DND-41 (cell line): Measurements from ENCODE around the gene FGF8.

Source experiments
- ATAC-seq: fragments of 200-7000 bp; cut with Tn5 transposase; 3 replicates; pipeline ENCODE4 v1.9.1; 2021; ENCODE audit warnings: low read depth; ENCODE audit not compliant: insufficient read depth
- DNase-seq: peaks from one replicate; pipeline ENCODE4 v3.0.0-alpha.2; 2020
- H2AFZ ChIP-seq: 2 replicates; pipeline ENCODE4 v1.6.0; 2012; ENCODE audit warnings: low read depth, low read length
- H3K27ac ChIP-seq: 2 replicates; pipeline ENCODE4 v1.5.1; 2012; ENCODE audit warnings: low read length, inconsistent platforms
- H3K27me3 ChIP-seq: fragments of 200-600 bp; sonication (generic); 2 replicates; pipeline ENCODE4 v1.6.0; 2012; ENCODE audit warnings: low read length, mild to moderate bottlenecking, inconsistent platforms; ENCODE audit not compliant: insufficient read depth, poor library complexity
- H3K36me3 ChIP-seq: 2 replicates; pipeline ENCODE4 v1.5.1; 2012; ENCODE audit warnings: low read length, inconsistent platforms; ENCODE audit not compliant: insufficient read depth
- H3K4me1 ChIP-seq: 2 replicates; pipeline ENCODE4 v1.5.1; 2012; ENCODE audit warnings: mild to moderate bottlenecking, low read length; ENCODE audit not compliant: insufficient read depth
- H3K4me2 ChIP-seq: 2 replicates; pipeline ENCODE4 v1.6.0; 2012; ENCODE audit warnings: mild to moderate bottlenecking, moderate library complexity, low read length, inconsistent platforms; ENCODE audit not compliant: insufficient read depth
- H3K4me3 ChIP-seq, 2 experiments: fragments of 200-600 bp in 1 of 2; shearing (Covaris generic) in 1 of 2; 2 replicates each; pipeline ENCODE4 v1.5.1; 2012 to 2016; ENCODE audit warnings: inconsistent platforms in 2 of 2, low read length in 2 of 2, mild to moderate bottlenecking in 2 of 2, low read depth in 1 of 2, moderate library complexity in 1 of 2
- H3K79me2 ChIP-seq: 2 replicates; pipeline ENCODE4 v1.6.0; 2012; ENCODE audit warnings: low read length, inconsistent platforms; ENCODE audit not compliant: insufficient read depth
- H3K9ac ChIP-seq: 2 replicates; pipeline ENCODE4 v1.6.0; 2012; ENCODE audit warnings: low read depth, mild to moderate bottlenecking, inconsistent platforms, low read length, moderate library complexity
- H3K9me3 ChIP-seq: 2 replicates; pipeline ENCODE4 v1.5.1; 2012; ENCODE audit warnings: low read length, moderate library complexity, mild to moderate bottlenecking, inconsistent platforms; ENCODE audit not compliant: insufficient read depth, severe bottlenecking
- H4K20me1 ChIP-seq: 2 replicates; pipeline ENCODE4 v1.6.0; 2012; ENCODE audit warnings: low read length; ENCODE audit not compliant: insufficient read depth
- CTCF ChIP-seq: IDR thresholded peaks from 2 replicates; pipeline ENCODE4 v1.5.1; 2012; ENCODE audit warnings: borderline replicate concordance, low read length, moderate library complexity, mild to moderate bottlenecking; ENCODE audit not compliant: poor library complexity, severe bottlenecking; ENCODE audit errors: extremely low read depth
- EZH2 ChIP-seq: IDR thresholded peaks from 3 replicates; pipeline ENCODE4 v1.6.1; 2012; ENCODE audit warnings: borderline replicate concordance, low read depth, mild to moderate bottlenecking, moderate library complexity, low read length, inconsistent platforms; ENCODE audit not compliant: severe bottlenecking

The FGF8 gene

GRCh38 chr10:101779544-101780186 is 3.8 kb upstream of the FGF8 start:
- DNase-seq, result no peak
- Histone ChIP-seq H4K20me1 (no peaks in the 10 kb centered on the region; the same call in 1 of the 2 replicates), H2AFZ (no peak overlapping the region), H3K79me2 (peaks cover 17% of the 10 kb centered on the region), H3K27ac (no peak overlapping the region), H3K36me3 (peaks cover 20% of the 10 kb centered on the region), H3K9ac (no peak overlapping the region), H3K4me1 (peaks cover 36% of the 10 kb centered on the region), H3K27me3 (no peaks in the 10 kb centered on the region), H3K9me3 (no peaks in the 10 kb centered on the region), H3K4me2 (no peak overlapping the region), H3K4me3 (no peak overlapping the region)
- TF ChIP-seq EZH2 (no peak), CTCF (peak; percentile 20)
- no peak for ATAC-seq

- no peak for DNase-seq
- Histone ChIP-seq H3K27me3 (no peaks in the 10 kb centered on the region), H4K20me1 (no peaks in the 10 kb centered on the region; the same call in 1 of the 2 replicates)
These were observed 3.0 kb upstream of the FGF8 start for GRCh38 chr10:101778781-101779543.

GRCh38 chr10:101778151-101778780 is 2.4 kb upstream of the FGF8 start:
- no peak for ATAC-seq
- H2AFZ ChIP-seq, result no peak overlapping the region
- H3K36me3 ChIP-seq, result peaks cover 19% of the 10 kb centered on the region
- TF ChIP-seq EZH2 (no peak), CTCF (no peak)
- no peak for DNase-seq
- H3K27ac ChIP-seq, result no peak overlapping the region
- no peaks in the 10 kb centered on the region for H3K27me3 ChIP-seq
- no peak overlapping the region for H3K4me3 ChIP-seq
- no peak overlapping the region for H3K9ac ChIP-seq
- H3K9me3 ChIP-seq, result no peaks in the 10 kb centered on the region
- H3K4me1 ChIP-seq, result peaks cover 23% of the 10 kb centered on the region
- peaks cover 17% of the 10 kb centered on the region for H3K79me2 ChIP-seq
- H3K4me2 ChIP-seq, result no peak overlapping the region
- H4K20me1 ChIP-seq, result no peaks in the 10 kb centered on the region; the same call in 1 of the 2 replicates

More at GRCh38 chr10:101778781-101779543, 3.0 kb upstream of the FGF8 start:
- no peak overlapping the region for H3K4me3 ChIP-seq
- ATAC-seq, result no peak
- H3K4me1 ChIP-seq, result peaks cover 29% of the 10 kb centered on the region
- no peak overlapping the region for H2AFZ ChIP-seq
- TF ChIP-seq EZH2, result no peak
- no peak for TF ChIP-seq CTCF
- H3K27ac ChIP-seq, result no peak overlapping the region
- H3K9me3 ChIP-seq, result no peaks in the 10 kb centered on the region
- H3K36me3 ChIP-seq, result peaks cover 19% of the 10 kb centered on the region
- H3K79me2 ChIP-seq, result peaks cover 17% of the 10 kb centered on the region
- no peak overlapping the region for H3K4me2 ChIP-seq
- H3K9ac ChIP-seq, result no peak overlapping the region
